ENCODE data around the gene HK2.
"Not testable (repeated sequence)": the region's sequence is repeated elsewhere in the genome, so short reads cannot be mapped to it uniquely, and the experiment has no call there.

HK2 gene

GRCh38 chr2:74884118-74884762, 50.3 kb downstream of the HK2 start:
- Histone ChIP-seq H3K9me3 (ENCODE audit: control insufficient read depth, insufficient read depth, low read length) (no peaks in the 10 kb centered on the region), H3K36me3 (ENCODE audit: insufficient read depth, low read length) (peaks cover 22% of the 10 kb centered on the region; the same call in 1 of the 2 replicates), H3K9ac (ENCODE audit: low read depth, low read length) (no peak overlapping the region), H3K4me1 (ENCODE audit: insufficient read depth, low read length) (no peaks in the 10 kb centered on the region)

- Histone ChIP-seq H3K9me3 (ENCODE audit: control insufficient read depth, insufficient read depth, low read length) (no peaks in the 10 kb centered on the region), H3K4me1 (ENCODE audit: insufficient read depth, low read length) (no peaks in the 10 kb centered on the region), H3K9ac (ENCODE audit: low read depth, low read length) (no peak overlapping the region), H3K36me3 (ENCODE audit: insufficient read depth, low read length) (peaks cover 18% of the 10 kb centered on the region; the same call in 1 of the 2 replicates)
Observed at GRCh38 chr2:74884866-74885265, 50.9 kb downstream of the HK2 start.

DNA sequence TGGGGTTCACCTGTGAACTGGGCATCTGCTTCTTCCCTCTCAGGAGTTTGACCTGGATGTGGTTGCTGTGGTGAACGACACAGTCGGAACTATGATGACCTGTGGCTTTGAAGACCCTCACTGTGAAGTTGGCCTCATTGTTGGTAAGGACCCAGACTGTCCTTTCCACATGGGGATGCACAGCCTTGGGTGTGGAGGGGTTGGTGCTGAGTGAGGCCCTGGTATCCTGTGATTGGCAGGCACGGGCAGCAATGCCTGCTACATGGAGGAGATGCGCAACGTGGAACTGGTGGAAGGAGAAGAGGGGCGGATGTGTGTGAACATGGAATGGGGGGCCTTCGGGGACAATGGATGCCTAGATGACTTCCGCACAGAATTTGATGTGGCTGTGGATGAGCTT, 52.3 kb downstream of the HK2 start:
- Histone ChIP-seq H3K36me3 (ENCODE audit: insufficient read depth, low read length) (peaks cover 15% of the 10 kb centered on the region; the same call in 1 of the 2 replicates), H3K9ac (ENCODE audit: low read depth, low read length) (no peak overlapping the region), H3K9me3 (ENCODE audit: control insufficient read depth, insufficient read depth, low read length) (no peaks in the 10 kb centered on the region), H3K4me1 (ENCODE audit: insufficient read depth, low read length) (no peaks in the 10 kb centered on the region)

DNA sequence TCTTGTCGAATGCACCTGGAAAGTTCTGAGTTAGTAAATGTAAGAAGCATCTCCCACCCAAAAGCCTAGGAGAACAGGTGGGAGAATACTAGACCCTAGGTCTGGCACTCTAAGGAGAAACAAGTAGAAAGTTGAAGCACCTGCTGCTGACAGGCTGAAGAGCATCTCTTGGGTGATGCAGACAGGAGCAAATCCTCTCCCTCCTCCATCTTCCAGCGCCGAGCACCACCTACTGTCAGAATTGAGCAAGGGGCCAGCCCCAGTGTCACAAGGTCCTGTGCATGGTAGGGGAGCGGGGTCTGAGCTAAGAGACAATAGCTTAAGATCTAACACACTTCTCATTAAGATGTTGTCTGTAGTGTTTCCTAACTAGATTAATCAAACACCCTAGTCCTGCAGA, 52.9 kb downstream of the HK2 start:
- Histone ChIP-seq H3K4me1 (ENCODE audit: insufficient read depth, low read length) (no peaks in the 10 kb centered on the region), H3K9ac (ENCODE audit: low read depth, low read length) (no peak overlapping the region), H3K36me3 (ENCODE audit: insufficient read depth, low read length) (peaks cover 16% of the 10 kb centered on the region; the same call in 1 of the 2 replicates), H3K9me3 (ENCODE audit: control insufficient read depth, insufficient read depth, low read length) (no peaks in the 10 kb centered on the region)

DNA sequence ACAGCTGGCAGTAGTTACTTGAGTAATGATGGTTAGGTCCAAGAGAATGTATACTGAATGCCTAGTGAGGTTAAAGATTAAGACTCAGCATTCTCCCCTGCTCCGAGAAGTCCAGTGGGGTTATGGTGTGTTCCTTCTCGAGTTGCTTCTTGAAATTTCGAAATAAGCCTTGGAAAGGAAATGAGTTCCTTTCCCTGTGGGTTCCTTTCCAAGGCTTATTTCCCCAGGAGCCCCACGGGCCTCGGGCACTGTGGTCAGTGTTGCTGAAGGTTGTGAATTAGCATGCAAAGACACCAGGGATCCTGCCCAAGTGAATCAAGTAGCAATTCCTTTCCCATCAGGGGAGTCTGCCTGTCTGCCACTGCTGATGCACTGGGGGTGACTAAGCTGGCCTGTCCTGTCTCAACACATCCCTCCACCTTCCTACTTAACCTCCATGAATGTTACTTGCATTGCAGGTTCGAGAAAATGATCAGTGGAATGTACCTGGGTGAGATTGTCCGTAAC, 53.6 kb downstream of the HK2 start:
- Histone ChIP-seq H3K9ac (ENCODE audit: low read depth, low read length) (no peak overlapping the region), H3K4me1 (ENCODE audit: insufficient read depth, low read length) (no peaks in the 10 kb centered on the region), H3K36me3 (ENCODE audit: insufficient read depth, low read length) (peaks cover 18% of the 10 kb centered on the region; the same call in 1 of the 2 replicates), H3K9me3 (ENCODE audit: control insufficient read depth, insufficient read depth, low read length) (no peaks in the 10 kb centered on the region)

DNA sequence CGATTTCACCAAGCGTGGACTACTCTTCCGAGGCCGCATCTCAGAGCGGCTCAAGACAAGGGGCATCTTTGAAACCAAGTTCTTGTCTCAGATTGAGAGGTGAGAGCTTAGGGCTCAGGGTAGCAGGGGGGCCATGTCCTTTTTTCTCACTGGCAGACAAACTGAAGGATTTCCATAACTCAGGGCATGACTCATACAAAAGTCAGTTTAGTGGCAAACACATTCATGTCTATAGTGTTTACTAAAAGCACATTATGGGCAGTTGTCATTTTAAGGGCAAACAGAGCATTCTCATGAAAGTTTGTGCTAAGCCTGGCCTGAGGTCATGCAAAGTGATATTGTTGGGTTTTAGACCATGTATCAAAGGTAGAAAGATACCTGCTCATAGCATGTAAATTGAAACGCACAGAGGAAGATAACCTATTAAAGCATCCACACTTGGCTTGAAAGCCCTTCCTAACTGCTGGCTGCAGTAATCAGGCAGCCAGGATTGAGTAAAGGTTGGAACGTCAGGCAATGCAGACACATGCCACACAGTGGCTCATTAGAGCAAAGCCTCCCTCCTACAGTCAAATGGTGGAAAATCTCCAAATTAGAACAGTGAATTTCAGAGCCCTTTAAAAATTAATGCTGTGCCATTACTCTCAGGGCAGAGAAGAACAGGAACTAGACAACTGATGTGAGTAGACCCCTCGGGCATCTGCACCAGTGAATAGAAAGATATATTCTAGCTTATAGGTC, 54.2 kb downstream of the HK2 start:
- Histone ChIP-seq H3K9ac (ENCODE audit: low read depth, low read length) (no peak overlapping the region), H3K9me3 (ENCODE audit: control insufficient read depth, insufficient read depth, low read length) (no peaks in the 10 kb centered on the region), H3K36me3 (ENCODE audit: insufficient read depth, low read length) (peaks cover 18% of the 10 kb centered on the region; the same call in 1 of the 2 replicates), H3K4me1 (ENCODE audit: insufficient read depth, low read length) (no peaks in the 10 kb centered on the region)

DNA sequence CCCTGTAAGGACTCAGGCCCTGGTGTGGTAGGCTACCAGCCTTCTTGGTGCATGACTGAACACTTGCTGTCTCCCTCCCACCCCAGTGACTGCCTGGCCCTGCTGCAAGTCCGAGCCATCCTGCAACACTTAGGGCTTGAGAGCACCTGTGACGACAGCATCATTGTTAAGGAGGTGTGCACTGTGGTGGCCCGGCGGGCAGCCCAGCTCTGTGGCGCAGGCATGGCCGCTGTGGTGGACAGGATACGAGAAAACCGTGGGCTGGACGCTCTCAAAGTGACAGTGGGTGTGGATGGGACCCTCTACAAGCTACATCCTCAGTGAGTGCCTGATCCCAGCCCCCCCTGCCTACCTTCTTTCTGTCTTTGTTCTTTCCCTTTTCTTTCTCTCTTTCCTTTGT, 55.2 kb downstream of the HK2 start:
- H3K9ac ChIP-seq (ENCODE audit: low read depth, low read length) = no peak overlapping the region
- no peaks in the 10 kb centered on the region; the same call in 1 of the 2 replicates for H3K9me3 ChIP-seq (ENCODE audit: control insufficient read depth, insufficient read depth, low read length)
- H3K4me1 ChIP-seq (ENCODE audit: insufficient read depth, low read length) = no peaks in the 10 kb centered on the region
- peaks cover 18% of the 10 kb centered on the region; the same call in 1 of the 2 replicates for H3K36me3 ChIP-seq (ENCODE audit: insufficient read depth, low read length)

- Histone ChIP-seq H3K4me1 (ENCODE audit: insufficient read depth, low read length) (no peaks in the 10 kb centered on the region), H3K36me3 (ENCODE audit: insufficient read depth, low read length) (peaks cover 16% of the 10 kb centered on the region; the same call in 1 of the 2 replicates), H3K9ac (ENCODE audit: low read depth, low read length) (no peak overlapping the region), H3K9me3 (ENCODE audit: control insufficient read depth, insufficient read depth, low read length) (no peaks in the 10 kb centered on the region; the same call in 1 of the 2 replicates)
Observed at GRCh38 chr2:74890711-74891110, 56.8 kb downstream of the HK2 start.

- no peaks in the 10 kb centered on the region for H3K4me1 ChIP-seq (ENCODE audit: insufficient read depth, low read length)
- peaks cover 12% of the 10 kb centered on the region; the same call in 1 of the 2 replicates for H3K36me3 ChIP-seq (ENCODE audit: insufficient read depth, low read length)
- no peaks in the 10 kb centered on the region; the same call in 1 of the 2 replicates for H3K9me3 ChIP-seq (ENCODE audit: control insufficient read depth, insufficient read depth, low read length)
Observed at GRCh38 chr2:74891136-74891764, 57.3 kb downstream of the HK2 start.

DNA sequence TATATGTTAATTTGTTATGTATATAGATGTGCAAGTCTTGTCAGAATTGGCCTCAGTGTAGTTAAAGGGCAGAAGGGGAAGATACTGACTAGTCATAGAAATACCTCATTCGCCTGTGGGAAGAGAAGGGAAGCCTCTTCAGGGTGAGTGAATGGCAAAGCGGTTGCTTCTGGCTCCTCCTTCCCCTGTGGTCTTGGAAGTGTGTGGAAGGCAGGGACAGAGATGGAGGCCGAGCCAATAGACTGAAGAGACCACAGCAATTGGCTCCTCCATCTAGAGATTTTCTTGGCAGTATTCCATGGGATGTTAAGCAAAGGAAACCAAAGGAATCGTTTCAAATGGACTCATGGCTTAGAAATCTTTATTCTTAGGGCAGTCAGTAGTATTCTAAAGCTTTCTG, 57.9 kb downstream of the HK2 start:
- peaks cover 12% of the 10 kb centered on the region; the same call in 1 of the 2 replicates for H3K36me3 ChIP-seq (ENCODE audit: insufficient read depth, low read length)
- not testable (repeated sequence) for H3K9me3 ChIP-seq (ENCODE audit: control insufficient read depth, insufficient read depth, low read length); H3K4me1 ChIP-seq (ENCODE audit: insufficient read depth, low read length); H3K9ac ChIP-seq (ENCODE audit: low read depth, low read length)

More at GRCh38 chr2:74891136-74891764, 57.3 kb downstream of the HK2 start:
- H3K9ac ChIP-seq (ENCODE audit: low read depth, low read length) = no peak overlapping the region

GRCh38 chr2:74892609-74893008, 58.7 kb downstream of the HK2 start:
- H3K36me3 ChIP-seq (ENCODE audit: insufficient read depth, low read length) = peaks cover 12% of the 10 kb centered on the region; the same call in 1 of the 2 replicates
- H3K4me1 ChIP-seq (ENCODE audit: insufficient read depth, low read length) = no peaks in the 10 kb centered on the region

GRCh38 chr2:74893332-74893731, 59.4 kb downstream of the HK2 start:
- H3K36me3 ChIP-seq (ENCODE audit: insufficient read depth, low read length) = peaks cover 12% of the 10 kb centered on the region; the same call in 1 of the 2 replicates
- H3K9me3 ChIP-seq (ENCODE audit: control insufficient read depth, insufficient read depth, low read length) = no peaks in the 10 kb centered on the region; the same call in 1 of the 2 replicates
- no peaks in the 10 kb centered on the region for H3K4me1 ChIP-seq (ENCODE audit: insufficient read depth, low read length)
- no peak overlapping the region for H3K9ac ChIP-seq (ENCODE audit: low read depth, low read length)

More at GRCh38 chr2:74892609-74893008, 58.7 kb downstream of the HK2 start:
- no peaks in the 10 kb centered on the region; the same call in 1 of the 2 replicates for H3K9me3 ChIP-seq (ENCODE audit: control insufficient read depth, insufficient read depth, low read length)
- no peak overlapping the region for H3K9ac ChIP-seq (ENCODE audit: low read depth, low read length)

DNA sequence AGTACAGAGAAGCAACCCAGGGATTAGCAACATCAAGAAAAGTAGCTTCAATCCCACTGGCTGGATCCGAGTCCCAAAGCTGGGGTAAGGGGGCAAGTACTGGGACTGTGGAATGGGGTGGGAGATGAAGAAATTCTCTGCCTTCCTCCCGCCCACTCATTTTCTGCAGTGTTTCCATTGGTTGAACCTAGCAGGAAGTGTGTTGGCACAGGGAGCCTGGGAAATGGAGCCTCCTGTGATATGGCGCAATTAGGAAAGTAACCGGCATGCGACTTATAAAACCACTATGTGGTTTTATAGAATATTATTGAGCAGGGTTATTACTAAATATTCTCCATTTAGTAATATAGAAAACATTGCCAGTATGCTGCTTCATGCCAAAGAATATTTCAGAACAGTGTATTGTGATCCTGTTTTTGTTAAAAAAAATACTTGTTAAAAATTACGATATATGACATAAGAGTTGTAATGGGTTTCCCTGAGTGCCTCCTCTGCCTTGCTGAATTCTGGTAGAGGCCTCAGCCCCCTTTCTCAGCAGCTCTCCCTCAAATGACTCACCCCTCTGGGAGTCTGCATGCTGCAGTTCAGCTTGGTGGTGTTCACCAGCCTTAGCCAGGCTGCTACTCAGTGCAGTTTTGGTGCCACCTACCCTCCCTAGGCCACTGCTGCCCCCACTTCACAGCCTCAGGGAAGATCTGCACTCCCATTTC, 60.5 kb downstream of the HK2 start:
- Histone ChIP-seq H3K9ac (ENCODE audit: low read depth, low read length) (no peak overlapping the region), H3K9me3 (ENCODE audit: control insufficient read depth, insufficient read depth, low read length) (no peaks in the 10 kb centered on the region; the same call in 1 of the 2 replicates), H3K36me3 (ENCODE audit: insufficient read depth, low read length) (peaks cover 10% of the 10 kb centered on the region; the same call in 1 of the 2 replicates), H3K4me1 (ENCODE audit: insufficient read depth, low read length) (no peaks in the 10 kb centered on the region)

- Histone ChIP-seq H3K9me3 (ENCODE audit: control insufficient read depth, insufficient read depth, low read length) (no peaks in the 10 kb centered on the region; the same call in 1 of the 2 replicates), H3K9ac (ENCODE audit: low read depth, low read length) (no peak overlapping the region), H3K36me3 (ENCODE audit: insufficient read depth, low read length) (peaks cover 10% of the 10 kb centered on the region; the same call in 1 of the 2 replicates), H3K4me1 (ENCODE audit: insufficient read depth, low read length) (no peaks in the 10 kb centered on the region)
Observed at GRCh38 chr2:74895001-74895400, 61.1 kb downstream of the HK2 start.

Data from ES-I3 (cell line).